ENCODE results near the gene FBXL4. TPM values are rescaled to one million over a fixed set of nuclear protein-coding genes. Genes with fewer than 3 reads are reported as not detected.

Gene FBXL4
- total RNA-seq, 4 donors from 2014 or later = 16.7 to 40.9 (median 35.8) TPM

- Histone ChIP-seq H3K36me3 (no peaks in the 10 kb centered on the region), H3K9me3 (no peaks in the 10 kb centered on the region), H3K27me3 (peaks cover 44 to 69% of the 10 kb centered on the region in 2 donors), H3K4me1 (peaks cover 0 to 26% of the 10 kb centered on the region in 2 donors), H3K27ac (no peak overlapping the region), H3K4me3 (peak overlapping the region in 1 of 2 donors; percentile 51)
- DNase-seq = no peak
- intact Hi-C loops (cut with DNase I; ENCODE audit: low total_unique reads) = no loop called here
- TF ChIP-seq POLR2A (IDR thresholded peaks at IDR 0.05) = no peak
- TF ChIP-seq, protein P1, sequence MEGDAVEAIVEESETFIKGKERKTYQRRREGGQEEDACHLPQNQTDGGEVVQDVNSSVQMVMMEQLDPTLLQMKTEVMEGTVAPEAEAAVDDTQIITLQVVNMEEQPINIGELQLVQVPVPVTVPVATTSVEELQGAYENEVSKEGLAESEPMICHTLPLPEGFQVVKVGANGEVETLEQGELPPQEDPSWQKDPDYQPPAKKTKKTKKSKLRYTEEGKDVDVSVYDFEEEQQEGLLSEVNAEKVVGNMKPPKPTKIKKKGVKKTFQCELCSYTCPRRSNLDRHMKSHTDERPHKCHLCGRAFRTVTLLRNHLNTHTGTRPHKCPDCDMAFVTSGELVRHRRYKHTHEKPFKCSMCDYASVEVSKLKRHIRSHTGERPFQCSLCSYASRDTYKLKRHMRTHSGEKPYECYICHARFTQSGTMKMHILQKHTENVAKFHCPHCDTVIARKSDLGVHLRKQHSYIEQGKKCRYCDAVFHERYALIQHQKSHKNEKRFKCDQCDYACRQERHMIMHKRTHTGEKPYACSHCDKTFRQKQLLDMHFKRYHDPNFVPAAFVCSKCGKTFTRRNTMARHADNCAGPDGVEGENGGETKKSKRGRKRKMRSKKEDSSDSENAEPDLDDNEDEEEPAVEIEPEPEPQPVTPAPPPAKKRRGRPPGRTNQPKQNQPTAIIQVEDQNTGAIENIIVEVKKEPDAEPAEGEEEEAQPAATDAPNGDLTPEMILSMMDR (IDR thresholded peaks at IDR 0.05) = no peak
These were observed 114.8 kb downstream of the FBXL4 start for GRCh38 chr6:98833057-98833306.

GRCh38 chr6:98832284-98833056, 115.3 kb downstream of the FBXL4 start:
- Histone ChIP-seq H3K27ac (no peak overlapping the region), H3K27me3 (peaks cover 41 to 69% of the 10 kb centered on the region in 2 donors), H3K4me1 (peaks cover 0 to 31% of the 10 kb centered on the region in 2 donors), H3K36me3 (no peaks in the 10 kb centered on the region), H3K9me3 (no peaks in the 10 kb centered on the region), H3K4me3 (peak overlapping the region in 1 of 2 donors; percentile 51)
- intact Hi-C loops (cut with DNase I; ENCODE audit: low total_unique reads) = no loop called here
- TF ChIP-seq POLR2A (IDR thresholded peaks at IDR 0.05) = no peak
- TF ChIP-seq, protein P1 (IDR thresholded peaks at IDR 0.05) = no peak
- DNase-seq = peak in 1 of 2 donors; percentile 37

GRCh38 chr6:98831959-98832283, 115.8 kb downstream of the FBXL4 start:
- intact Hi-C loops (cut with DNase I; ENCODE audit: low total_unique reads) = no loop called here
- no peak for DNase-seq
- Histone ChIP-seq H3K4me3 (no peak overlapping the region), H3K9me3 (no peaks in the 10 kb centered on the region), H3K36me3 (no peaks in the 10 kb centered on the region), H3K27ac (no peak overlapping the region), H3K4me1 (peaks cover 0 to 31% of the 10 kb centered on the region in 2 donors), H3K27me3 (peaks cover 35 to 69% of the 10 kb centered on the region in 2 donors)
- TF ChIP-seq, protein P1 (IDR thresholded peaks at IDR 0.05) = no peak
- no peak for TF ChIP-seq POLR2A (IDR thresholded peaks at IDR 0.05)

DNA sequence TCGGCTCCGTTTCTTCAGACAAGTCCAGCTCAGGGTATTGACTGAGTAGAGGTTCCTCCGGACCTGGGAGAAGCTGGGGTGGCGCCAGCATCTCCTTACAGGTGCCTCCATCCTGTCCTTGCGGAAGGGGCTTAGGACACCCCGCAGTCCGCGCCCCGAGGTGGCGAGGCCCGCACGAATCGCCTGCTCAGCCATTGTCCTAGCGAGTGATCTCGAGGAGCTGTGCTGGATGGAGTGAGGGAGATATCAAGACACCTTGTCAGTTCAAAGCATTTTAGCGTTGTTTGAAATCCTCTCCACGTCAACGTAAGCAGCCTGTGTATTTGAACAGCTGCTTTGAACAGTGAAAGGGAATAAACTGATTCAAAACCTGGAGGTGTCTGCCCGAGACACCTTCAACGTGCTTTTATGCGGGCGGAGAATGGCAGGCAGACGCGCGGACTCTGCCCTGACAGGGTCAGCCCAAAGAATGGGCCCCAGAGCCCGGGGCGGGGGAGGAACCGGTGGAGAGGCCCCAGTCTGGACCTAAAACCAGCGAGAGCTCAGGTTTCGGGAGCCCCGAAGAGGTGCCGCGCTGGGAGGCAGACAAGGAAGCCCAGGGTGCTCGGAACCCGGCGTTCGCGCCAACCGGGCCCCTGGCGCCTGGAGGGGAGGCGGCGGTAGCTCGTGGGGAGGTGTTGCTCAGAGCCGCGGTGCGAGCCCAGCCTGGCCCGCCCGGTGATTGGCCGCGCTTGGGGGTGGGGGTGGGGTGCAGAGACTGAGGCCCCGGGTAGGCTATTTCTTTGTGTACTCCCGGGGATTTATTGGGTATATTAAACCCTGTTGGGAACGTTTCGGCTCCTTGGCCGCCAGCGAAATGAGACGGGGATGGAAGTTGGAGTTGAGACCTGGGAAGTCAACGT, 116.4 kb downstream of the FBXL4 start:
- TF ChIP-seq, protein P1 (IDR thresholded peaks at IDR 0.05) = no peak
- TF ChIP-seq POLR2A (IDR thresholded peaks at IDR 0.05) = no peak
- Histone ChIP-seq H3K27me3 (peaks cover 32 to 69% of the 10 kb centered on the region in 2 donors), H3K27ac (no peak overlapping the region), H3K36me3 (no peaks in the 10 kb centered on the region), H3K9me3 (no peaks in the 10 kb centered on the region), H3K4me1 (peaks cover 0 to 31% of the 10 kb centered on the region in 2 donors), H3K4me3 (no peak overlapping the region)
- intact Hi-C loops (cut with DNase I; ENCODE audit: low total_unique reads) = no loop called here
- DNase-seq = no peak

DNA sequence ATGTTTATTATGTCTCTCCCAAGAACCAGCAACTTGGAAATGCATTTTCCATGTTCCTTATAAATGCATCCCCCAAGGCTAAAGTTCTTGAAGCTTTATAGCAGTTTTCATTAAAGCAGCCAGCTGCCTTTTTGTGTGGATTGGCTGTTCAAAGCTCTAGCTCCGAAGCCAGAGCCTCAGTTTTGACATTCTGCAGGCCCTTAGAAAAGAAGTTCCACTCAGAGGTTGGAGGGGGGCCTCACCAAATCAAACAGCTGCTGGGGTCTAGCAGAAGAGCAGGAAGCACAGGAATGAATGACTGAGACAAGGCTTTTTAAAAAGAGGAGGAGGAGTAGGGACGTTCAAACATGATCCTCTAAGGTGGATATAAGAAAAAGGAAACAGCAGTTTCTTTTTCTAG, 117.6 kb downstream of the FBXL4 start:
- Histone ChIP-seq H3K36me3 (no peaks in the 10 kb centered on the region), H3K27ac (no peak overlapping the region), H3K4me3 (no peak overlapping the region), H3K4me1 (peaks cover 0 to 22% of the 10 kb centered on the region in 2 donors), H3K9me3 (no peaks in the 10 kb centered on the region), H3K27me3 (peaks cover 37 to 71% of the 10 kb centered on the region in 2 donors)
- TF ChIP-seq, protein P1 (IDR thresholded peaks at IDR 0.05) = no peak
- DNase-seq = no peak
- intact Hi-C loops (cut with DNase I; ENCODE audit: low total_unique reads) = no loop called here
